Hematopoietic multipotent progenitor cell treated with erythropoietin and hydrocortisone succinate and interleukin-3 and kit ligand, for 4 days (in vitro differentiated cells): ENCODE data around the gene FASLG.
"Not testable (repeated sequence)": the region's sequence is repeated elsewhere in the genome, so short reads cannot be mapped to it uniquely, and the experiment has no call there.

Experiments
- DNase-seq: peaks from one replicate; pipeline ENCODE4 v3.0.0-alpha.2; 2015

FASLG gene

GRCh38 chr1:172686143-172686542, 27.2 kb downstream of the FASLG start:
- no peak for DNase-seq

GRCh38 chr1:172688428-172689085, 29.7 kb downstream of the FASLG start:
- DNase-seq: not testable (repeated sequence)

GRCh38 chr1:172690925-172691324, 32.0 kb downstream of the FASLG start:
- DNase-seq: not testable (repeated sequence)

- DNase-seq: peak; percentile 63
Measured at GRCh38 chr1:172697534-172698002, 38.7 kb downstream of the FASLG start.

GRCh38 chr1:172698224-172698623, 39.3 kb downstream of the FASLG start:
- no peak for DNase-seq

GRCh38 chr1:172699111-172699510, 40.2 kb downstream of the FASLG start:
- DNase-seq: peak; percentile 89

- no peak for DNase-seq
Measured at GRCh38 chr1:172699695-172700227, 40.9 kb downstream of the FASLG start.

- no peak for DNase-seq
Measured at GRCh38 chr1:172700556-172700955, 41.7 kb downstream of the FASLG start.

GRCh38 chr1:172704001-172704400, 45.1 kb downstream of the FASLG start:
- peak; percentile 50 for DNase-seq

GRCh38 chr1:172704420-172705210, 45.7 kb downstream of the FASLG start:
- DNase-seq: peak; percentile 23

- no peak for DNase-seq
Measured at GRCh38 chr1:172708452-172708851, 49.5 kb downstream of the FASLG start.

- no peak for DNase-seq
Measured at GRCh38 chr1:172711558-172711957, 52.7 kb downstream of the FASLG start.

- no peak for DNase-seq
Measured at GRCh38 chr1:172713466-172713865, 54.6 kb downstream of the FASLG start.
